Prostate gland (tissue), 2 donors: Measurements from ENCODE around the gene NRF1.

Experiments
- POLR2A ChIP-seq: fragments of 450-650 bp; IDR thresholded peaks from one replicate; pipeline ENCODE4 v1.6.1; 2016; ENCODE audit warnings: antibody characterized with exemption, mild to moderate bottlenecking
- POLR2AphosphoS5 ChIP-seq: sonication (generic); formaldehyde crosslinking; IDR thresholded peaks from one replicate; pipeline ENCODE4 v1.6.1; 2017; ENCODE audit warnings: antibody characterized with exemption
- TF ChIP-seq, protein P1 (sequence below), 4 experiments: fragments of 200-600 bp in 2 of 4; fragments of 450-650 bp in 2 of 4; sonication (generic) in 2 of 4; IDR thresholded peaks; 1 replicate in 3 of 4; 2 replicates in 1 of 4; pipeline ENCODE4 v1.5.1; 2016 to 2019; ENCODE audit warnings: antibody characterized with exemption in 4 of 4, mild to moderate bottlenecking in 2 of 4, moderate library complexity in 2 of 4

DNA sequence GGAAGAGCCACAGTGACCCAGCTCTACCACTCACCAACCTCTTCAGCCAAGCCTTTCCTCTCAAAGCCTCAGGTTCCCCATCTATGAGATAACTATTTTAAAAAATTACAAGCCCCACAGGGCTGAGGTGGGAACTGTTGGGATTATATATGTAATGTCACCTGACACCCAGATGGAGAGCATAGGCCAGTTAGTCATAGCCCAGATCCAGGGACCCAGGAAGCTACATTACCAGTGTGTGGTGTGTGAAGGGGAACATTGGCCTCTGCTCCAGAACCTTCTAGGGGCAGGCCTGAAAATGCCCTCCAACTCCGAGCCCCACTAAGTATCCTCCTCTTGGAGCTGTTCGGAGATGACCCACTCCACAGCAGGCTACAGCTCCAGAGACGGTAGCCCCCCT is 162.4 kb downstream of the NRF1 start:
- TF ChIP-seq POLR2A (no peak), POLR2AphosphoS5 (no peak)
- TF ChIP-seq, protein P1, sequence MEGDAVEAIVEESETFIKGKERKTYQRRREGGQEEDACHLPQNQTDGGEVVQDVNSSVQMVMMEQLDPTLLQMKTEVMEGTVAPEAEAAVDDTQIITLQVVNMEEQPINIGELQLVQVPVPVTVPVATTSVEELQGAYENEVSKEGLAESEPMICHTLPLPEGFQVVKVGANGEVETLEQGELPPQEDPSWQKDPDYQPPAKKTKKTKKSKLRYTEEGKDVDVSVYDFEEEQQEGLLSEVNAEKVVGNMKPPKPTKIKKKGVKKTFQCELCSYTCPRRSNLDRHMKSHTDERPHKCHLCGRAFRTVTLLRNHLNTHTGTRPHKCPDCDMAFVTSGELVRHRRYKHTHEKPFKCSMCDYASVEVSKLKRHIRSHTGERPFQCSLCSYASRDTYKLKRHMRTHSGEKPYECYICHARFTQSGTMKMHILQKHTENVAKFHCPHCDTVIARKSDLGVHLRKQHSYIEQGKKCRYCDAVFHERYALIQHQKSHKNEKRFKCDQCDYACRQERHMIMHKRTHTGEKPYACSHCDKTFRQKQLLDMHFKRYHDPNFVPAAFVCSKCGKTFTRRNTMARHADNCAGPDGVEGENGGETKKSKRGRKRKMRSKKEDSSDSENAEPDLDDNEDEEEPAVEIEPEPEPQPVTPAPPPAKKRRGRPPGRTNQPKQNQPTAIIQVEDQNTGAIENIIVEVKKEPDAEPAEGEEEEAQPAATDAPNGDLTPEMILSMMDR (IDR thresholded peaks at IDR 0.05) = no peak
